Activated naive CD8-positive, alpha-beta T cell (primary cell): ENCODE results near the gene ZNRF2.

Experiments
- H3K27ac Mint-ChIP-seq: one replicate; pipeline ENCODE4 v1.8.0; 2021; ENCODE audit warnings: mixed read lengths
- H3K27me3 Mint-ChIP-seq: one replicate; pipeline ENCODE4 v1.8.0; 2021; ENCODE audit warnings: mixed read lengths
- H3K36me3 Mint-ChIP-seq: one replicate; pipeline ENCODE4 v1.8.0; 2021; ENCODE audit warnings: mixed read lengths
- H3K4me1 Mint-ChIP-seq: one replicate; pipeline ENCODE4 v1.8.0; 2021; ENCODE audit warnings: low read depth, mixed read lengths
- H3K4me3 Mint-ChIP-seq: one replicate; pipeline ENCODE4 v1.8.0; 2021; ENCODE audit warnings: mild to moderate bottlenecking, mixed read lengths
- H3K9me3 Mint-ChIP-seq: one replicate; pipeline ENCODE4 v1.8.0; 2021; ENCODE audit warnings: low read depth, mixed read lengths

Gene ZNRF2

DNA sequence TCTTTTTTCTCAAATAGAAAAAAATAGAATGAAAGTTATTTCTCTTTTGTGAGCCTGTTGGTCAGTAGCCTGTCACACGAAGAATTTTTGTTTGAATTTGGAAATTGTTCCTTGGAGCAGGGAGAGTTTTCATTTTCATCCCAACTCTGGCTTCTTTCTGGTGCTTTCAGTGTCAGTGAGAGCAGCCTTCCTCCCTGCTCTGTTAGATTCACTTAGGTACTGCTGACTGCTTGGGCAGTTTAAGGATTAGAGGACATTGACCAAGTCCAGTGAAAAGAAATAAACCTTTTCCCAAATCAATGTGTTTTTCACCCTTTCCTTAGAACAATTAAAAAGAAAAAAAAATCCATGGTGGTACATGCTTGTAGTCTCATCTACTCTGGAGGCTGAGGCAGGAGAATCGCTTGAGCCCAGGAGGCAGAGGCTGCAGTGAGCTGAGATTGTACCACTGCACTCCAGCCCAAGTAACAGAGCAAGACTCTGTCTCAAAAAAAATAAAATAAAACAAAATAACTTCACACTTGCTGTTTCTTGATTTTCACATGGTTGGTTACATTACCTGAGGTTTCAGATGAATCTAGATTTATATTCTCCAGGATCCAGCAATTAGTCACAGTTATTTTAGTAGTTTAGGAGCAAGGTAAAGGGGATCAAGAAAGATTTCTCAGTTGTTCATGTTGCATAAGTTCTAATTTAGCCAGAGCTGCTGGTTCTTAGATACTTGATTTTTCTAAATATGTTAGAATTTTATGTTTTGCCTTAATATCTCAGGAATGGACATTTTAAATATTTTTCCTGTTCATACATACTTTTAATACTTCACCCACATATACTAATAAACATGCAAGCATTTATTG, 63.1 kb downstream of the ZNRF2 start:
- Mint-ChIP-seq H3K36me3 (no peaks in the 10 kb centered on the region), H3K4me1 (peaks cover 60% of the 10 kb centered on the region), H3K27ac (peak overlapping the region; percentile 79), H3K27me3 (no peaks in the 10 kb centered on the region), H3K9me3 (no peaks in the 10 kb centered on the region), H3K4me3 (peak overlapping the region; percentile 49)

DNA sequence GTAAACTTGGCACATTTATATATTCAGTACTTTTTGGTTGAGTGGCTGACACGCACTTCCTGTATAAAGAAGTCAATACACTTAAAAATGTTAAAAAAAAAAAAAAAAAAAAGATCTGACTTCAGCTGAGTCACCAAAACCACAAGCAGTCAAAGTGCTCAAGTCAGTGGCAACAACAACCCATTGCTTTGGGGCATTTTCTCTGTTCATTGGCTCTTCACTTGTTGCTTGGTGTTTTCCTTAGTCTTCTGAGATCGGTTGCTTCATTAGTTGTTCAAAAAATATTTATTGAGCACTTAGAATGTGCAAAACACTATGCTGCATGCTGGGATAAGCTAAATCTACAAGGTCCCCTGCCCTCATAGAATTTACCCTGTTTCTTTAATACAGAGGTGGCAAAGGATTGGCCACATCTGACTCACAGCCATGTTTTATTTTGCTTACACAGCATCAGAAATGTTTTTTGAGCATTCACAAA, 63.7 kb downstream of the ZNRF2 start:
- no peaks in the 10 kb centered on the region for H3K9me3 Mint-ChIP-seq

DNA sequence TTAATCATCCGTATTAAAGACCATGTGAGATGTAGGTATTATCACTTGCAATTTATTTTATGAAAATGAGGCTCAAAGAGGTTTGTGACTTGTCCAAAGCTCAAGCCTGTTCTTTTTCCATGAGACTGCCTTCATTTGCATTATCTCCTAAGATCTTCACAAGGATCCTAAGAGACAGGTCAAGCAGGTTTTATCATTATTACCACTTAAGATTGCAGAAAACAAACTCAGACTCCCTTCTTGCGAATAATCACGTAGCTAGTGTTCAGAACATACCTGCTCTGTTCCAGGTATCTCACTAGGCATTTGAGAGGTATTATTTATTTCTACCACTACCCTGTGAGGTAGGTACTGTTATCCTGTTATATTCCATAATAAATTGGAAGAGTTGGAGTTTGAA, 64.8 kb downstream of the ZNRF2 start:
- H3K27me3 Mint-ChIP-seq = no peaks in the 10 kb centered on the region
- H3K4me1 Mint-ChIP-seq = peaks cover 61% of the 10 kb centered on the region
- H3K36me3 Mint-ChIP-seq = no peaks in the 10 kb centered on the region
- H3K4me3 Mint-ChIP-seq = no peak overlapping the region
- no peaks in the 10 kb centered on the region for H3K9me3 Mint-ChIP-seq
- peak overlapping the region; percentile 79 for H3K27ac Mint-ChIP-seq

More for the DNA sequence above, 63.7 kb downstream of the ZNRF2 start:
- Mint-ChIP-seq H3K27ac (peak overlapping the region; percentile 79), H3K36me3 (no peaks in the 10 kb centered on the region), H3K4me1 (peaks cover 63% of the 10 kb centered on the region), H3K4me3 (peak overlapping the region; percentile 49), H3K27me3 (no peaks in the 10 kb centered on the region)

DNA sequence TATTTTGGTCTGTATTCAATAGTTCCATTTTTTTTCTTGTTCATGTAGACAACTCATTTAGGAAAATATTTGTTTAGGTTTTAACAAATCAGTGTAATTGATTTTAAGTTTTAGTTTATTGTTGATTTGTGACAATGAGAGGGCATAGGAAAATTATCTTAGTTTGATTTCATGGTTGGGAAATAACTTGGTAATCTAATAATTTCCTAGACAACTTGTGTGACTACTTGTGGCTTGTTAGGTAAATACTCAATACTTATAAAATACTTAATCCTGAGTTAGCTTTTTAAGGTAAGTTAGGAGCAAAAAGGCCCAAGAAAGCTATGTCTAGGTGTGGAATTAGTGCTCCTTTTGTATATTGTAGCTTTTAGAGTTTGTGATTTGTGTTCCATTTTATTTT, 65.4 kb downstream of the ZNRF2 start:
- Mint-ChIP-seq H3K27me3 (no peaks in the 10 kb centered on the region), H3K36me3 (no peaks in the 10 kb centered on the region), H3K4me3 (no peak overlapping the region), H3K27ac (no peak overlapping the region), H3K4me1 (peaks cover 55% of the 10 kb centered on the region), H3K9me3 (no peaks in the 10 kb centered on the region)

DNA sequence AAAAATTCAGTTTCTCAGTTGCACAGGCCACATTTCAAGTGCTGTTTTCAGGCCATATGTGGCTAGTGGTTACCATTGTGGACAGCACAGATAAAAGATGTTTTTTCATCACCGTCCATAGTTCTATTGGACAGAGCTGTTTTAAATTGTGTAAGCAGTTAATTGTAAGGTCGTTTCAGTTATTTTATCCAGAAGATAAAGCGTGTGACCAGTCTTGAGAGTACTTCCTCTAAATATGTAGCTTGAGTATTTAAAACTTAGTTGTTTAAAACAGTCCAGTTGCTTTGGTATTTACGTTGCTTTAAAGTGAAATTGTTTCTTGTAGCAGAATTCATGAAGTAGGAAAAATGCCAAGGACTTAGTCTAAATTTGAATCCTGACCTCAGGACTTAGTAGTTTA, 66.9 kb downstream of the ZNRF2 start:
- Mint-ChIP-seq H3K4me1 (peaks cover 45% of the 10 kb centered on the region), H3K9me3 (no peaks in the 10 kb centered on the region), H3K4me3 (no peak overlapping the region), H3K36me3 (no peaks in the 10 kb centered on the region), H3K27ac (no peak overlapping the region), H3K27me3 (no peaks in the 10 kb centered on the region)

DNA sequence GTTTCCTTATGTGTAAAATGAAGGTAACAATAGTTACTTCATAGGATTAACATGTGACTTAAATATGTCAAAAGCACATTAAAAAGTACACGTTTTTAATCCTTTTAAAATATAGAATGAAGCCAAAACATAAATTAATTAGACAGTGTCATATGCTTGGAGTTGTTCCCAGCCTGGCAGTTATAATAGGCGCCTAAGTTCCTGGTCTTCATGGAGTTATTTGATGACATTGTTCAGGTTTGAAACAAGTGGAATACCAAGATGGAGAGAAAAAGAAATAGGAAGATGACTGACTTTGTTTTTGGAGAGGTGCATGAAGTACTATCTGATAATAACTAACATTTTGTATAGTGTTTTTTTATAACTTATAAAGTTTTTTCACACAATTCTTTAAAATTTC, 67.3 kb downstream of the ZNRF2 start:
- Mint-ChIP-seq H3K4me1 (peaks cover 42% of the 10 kb centered on the region), H3K4me3 (no peak overlapping the region), H3K9me3 (no peaks in the 10 kb centered on the region), H3K27ac (no peak overlapping the region), H3K27me3 (no peaks in the 10 kb centered on the region), H3K36me3 (no peaks in the 10 kb centered on the region)

DNA sequence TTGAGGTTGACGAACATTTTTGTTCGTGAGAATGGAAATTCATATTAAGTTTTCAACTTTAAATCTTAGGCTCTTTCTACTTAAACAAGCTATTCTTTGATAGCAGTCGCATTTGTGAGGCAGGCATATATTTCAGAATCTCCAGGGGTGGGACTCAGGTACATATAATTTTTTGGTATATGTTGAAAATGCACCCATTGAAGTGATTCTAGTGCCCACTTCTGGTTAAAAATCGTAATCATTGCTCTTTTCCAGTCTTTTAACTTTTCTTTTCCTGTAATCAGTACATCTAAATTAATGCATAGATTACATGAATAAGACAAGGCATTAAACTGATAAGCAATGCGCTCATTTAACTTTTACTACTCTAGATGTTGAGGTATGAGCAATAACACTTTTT, 67.8 kb downstream of the ZNRF2 start:
- H3K27ac Mint-ChIP-seq = peak overlapping the region; percentile 75
- H3K36me3 Mint-ChIP-seq = peaks cover 3% of the 10 kb centered on the region
- H3K4me1 Mint-ChIP-seq = peaks cover 37% of the 10 kb centered on the region
- no peaks in the 10 kb centered on the region for H3K9me3 Mint-ChIP-seq
- no peak overlapping the region for H3K4me3 Mint-ChIP-seq
- H3K27me3 Mint-ChIP-seq = no peaks in the 10 kb centered on the region

DNA sequence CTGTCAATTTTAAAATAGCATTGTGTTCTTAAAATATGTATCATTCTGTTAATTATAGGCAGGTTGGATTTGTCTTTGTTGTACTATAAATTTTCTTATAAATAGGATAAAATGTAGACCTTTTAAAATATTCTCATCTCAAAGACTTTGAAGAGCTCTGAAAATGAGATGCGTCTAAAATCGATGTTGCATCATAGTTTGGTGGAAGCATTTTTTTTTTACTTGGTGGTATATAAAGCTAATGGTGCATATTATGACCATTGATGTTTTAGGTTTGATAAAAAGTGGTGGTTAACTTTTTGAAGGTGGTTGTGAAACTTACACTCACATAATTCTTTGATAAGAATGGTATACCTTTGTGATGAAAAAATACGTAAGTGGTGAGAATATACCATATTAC, 69.1 kb downstream of the ZNRF2 start:
- peaks cover 8% of the 10 kb centered on the region for H3K36me3 Mint-ChIP-seq
- no peak overlapping the region for H3K27ac Mint-ChIP-seq
- no peaks in the 10 kb centered on the region for H3K9me3 Mint-ChIP-seq
- no peaks in the 10 kb centered on the region for H3K27me3 Mint-ChIP-seq
- peaks cover 24% of the 10 kb centered on the region for H3K4me1 Mint-ChIP-seq
- no peak overlapping the region for H3K4me3 Mint-ChIP-seq

DNA sequence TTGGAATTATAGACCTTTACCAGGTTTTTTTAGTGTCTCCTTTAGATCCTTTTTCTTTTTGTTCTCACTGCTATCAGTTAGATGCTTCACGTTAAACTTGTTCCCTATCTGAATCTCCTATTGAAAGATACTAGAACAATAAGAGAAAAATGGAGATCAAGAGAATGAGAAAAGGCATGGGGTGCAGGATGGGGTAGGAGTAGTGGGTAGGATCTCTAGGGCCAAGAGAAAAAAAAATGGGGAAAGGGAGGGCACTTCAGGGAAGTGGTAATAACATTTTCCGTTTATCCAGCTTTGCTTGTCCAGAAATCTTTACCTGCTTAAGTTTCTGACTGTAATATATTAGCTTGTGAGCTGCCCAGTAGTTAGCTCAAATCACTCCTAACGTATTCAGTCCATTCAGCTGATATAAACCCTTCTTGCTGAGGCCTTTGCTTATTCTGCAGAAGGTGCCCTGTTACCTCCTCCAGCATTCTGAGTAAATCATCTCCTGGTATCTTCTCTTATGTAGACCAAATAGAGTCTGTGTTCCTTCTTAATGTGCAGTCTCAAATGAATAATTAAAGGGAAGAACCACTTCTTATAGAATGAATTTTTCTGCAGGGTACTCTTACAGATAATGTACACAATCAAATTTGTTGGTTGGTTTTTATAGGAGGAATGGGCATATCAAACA, 69.7 kb downstream of the ZNRF2 start:
- Mint-ChIP-seq H3K9me3 (no peaks in the 10 kb centered on the region), H3K27ac (no peak overlapping the region), H3K36me3 (peaks cover 12% of the 10 kb centered on the region), H3K4me1 (peaks cover 18% of the 10 kb centered on the region), H3K27me3 (no peaks in the 10 kb centered on the region), H3K4me3 (no peak overlapping the region)

DNA sequence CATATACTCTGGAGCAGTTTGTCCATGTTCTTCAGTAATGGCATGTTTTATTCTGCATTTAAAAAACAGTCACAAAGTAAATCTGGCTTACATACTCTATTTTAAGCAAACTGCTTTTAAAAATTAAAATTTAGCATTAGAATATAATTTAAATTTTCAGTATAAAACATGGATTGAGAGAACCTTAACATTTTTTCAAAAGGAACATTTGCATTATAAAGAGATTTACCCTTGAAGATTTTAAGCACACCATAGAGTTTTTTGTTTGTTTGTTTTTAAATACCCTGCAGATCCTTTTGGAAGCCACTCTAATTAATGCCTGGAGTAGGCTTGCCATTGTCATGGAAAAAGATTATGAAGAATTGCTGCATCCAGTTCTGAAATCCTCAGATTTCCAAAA, 70.4 kb downstream of the ZNRF2 start:
- H3K27me3 Mint-ChIP-seq = no peaks in the 10 kb centered on the region
- no peak overlapping the region for H3K27ac Mint-ChIP-seq
- peaks cover 12% of the 10 kb centered on the region for H3K36me3 Mint-ChIP-seq
- no peak overlapping the region for H3K4me3 Mint-ChIP-seq
- no peaks in the 10 kb centered on the region for H3K9me3 Mint-ChIP-seq
- peaks cover 14% of the 10 kb centered on the region for H3K4me1 Mint-ChIP-seq

DNA sequence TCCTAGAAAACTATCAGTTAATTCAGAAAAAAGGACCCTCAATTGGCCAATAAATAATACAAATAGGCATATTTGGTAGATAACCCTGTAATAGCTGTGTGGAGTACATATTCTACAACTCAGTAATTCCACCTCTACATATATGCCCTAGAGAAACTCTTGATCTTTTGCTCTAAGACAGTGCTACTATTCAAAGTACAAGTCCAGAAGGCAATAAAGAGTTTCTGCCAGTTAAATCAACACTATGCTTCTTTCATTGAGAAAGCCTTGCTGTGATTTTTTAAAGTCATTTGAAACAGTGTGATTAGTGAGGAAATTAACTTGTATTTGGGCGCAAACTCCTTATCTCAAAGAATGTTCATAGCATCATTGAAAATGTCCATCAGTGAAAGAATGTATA, 75.6 kb downstream of the ZNRF2 start:
- no peaks in the 10 kb centered on the region for H3K9me3 Mint-ChIP-seq
- H3K4me1 Mint-ChIP-seq = peaks cover 1% of the 10 kb centered on the region
- no peak overlapping the region for H3K27ac Mint-ChIP-seq
- H3K27me3 Mint-ChIP-seq = no peaks in the 10 kb centered on the region
- peaks cover 12% of the 10 kb centered on the region for H3K36me3 Mint-ChIP-seq
- H3K4me3 Mint-ChIP-seq = no peak overlapping the region

DNA sequence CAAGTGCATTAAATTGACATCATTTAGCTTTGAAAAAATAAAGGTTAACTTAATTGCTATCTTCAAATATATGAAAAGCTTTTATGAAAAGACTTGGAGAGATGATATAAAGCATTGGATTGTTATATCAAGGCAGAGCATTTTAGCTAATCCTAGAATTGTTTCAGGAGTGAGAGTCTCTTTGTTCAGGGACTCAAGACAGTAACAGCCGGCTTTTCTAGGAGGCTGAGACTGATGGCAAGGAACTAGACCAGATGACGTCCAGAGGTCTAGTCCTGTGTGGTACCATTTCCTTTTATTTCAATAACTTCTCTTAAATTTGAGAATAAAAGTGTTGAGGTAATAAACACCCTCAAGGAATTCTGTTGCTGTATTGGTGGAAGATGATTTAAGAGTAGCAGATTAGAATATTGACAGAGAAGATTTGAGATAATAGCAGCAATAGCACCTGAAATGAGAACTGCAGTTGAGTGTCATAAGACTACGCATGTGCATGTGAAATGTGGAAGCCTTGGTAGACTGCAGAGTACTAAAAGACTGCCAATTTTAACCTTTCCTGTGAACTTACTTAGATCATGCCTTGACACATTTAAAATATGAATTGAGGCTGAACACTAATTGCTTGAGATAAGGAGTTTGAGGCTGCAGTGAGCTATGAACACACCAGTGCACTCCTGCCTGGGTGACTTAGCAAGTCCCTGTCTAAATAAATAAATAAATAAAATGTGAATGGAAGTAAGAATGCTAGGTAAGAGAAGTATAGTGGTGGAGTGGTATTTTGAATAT, 79.6 kb downstream of the ZNRF2 start:
- H3K4me3 Mint-ChIP-seq = no peak overlapping the region
- H3K9me3 Mint-ChIP-seq = no peaks in the 10 kb centered on the region
- no peak overlapping the region for H3K27ac Mint-ChIP-seq
- H3K4me1 Mint-ChIP-seq = no peaks in the 10 kb centered on the region
- no peaks in the 10 kb centered on the region for H3K27me3 Mint-ChIP-seq
- H3K36me3 Mint-ChIP-seq = no peaks in the 10 kb centered on the region

DNA sequence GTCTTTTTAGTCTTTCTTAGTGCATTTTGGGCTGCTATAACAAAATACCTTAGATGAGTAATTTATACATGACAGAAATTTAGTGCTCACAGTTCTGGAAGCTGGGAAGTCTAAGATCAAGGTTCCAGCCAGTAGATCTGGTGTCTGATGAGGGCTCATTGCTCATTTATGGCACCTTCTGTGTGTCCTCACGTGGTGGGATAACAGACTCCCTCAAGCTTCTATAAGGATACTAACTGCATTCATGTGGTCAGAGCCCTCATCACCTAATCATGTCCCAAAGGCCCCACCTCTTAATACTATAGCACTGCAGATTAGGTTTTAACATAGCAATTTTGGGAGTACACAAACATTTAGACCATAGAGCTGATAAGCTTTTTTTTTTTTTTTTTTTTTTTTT, 80.4 kb downstream of the ZNRF2 start:
- H3K4me1 Mint-ChIP-seq = no peaks in the 10 kb centered on the region
- H3K36me3 Mint-ChIP-seq = no peaks in the 10 kb centered on the region
- no peak overlapping the region for H3K27ac Mint-ChIP-seq
- H3K9me3 Mint-ChIP-seq = no peaks in the 10 kb centered on the region
- no peak overlapping the region for H3K4me3 Mint-ChIP-seq
- no peaks in the 10 kb centered on the region for H3K27me3 Mint-ChIP-seq

DNA sequence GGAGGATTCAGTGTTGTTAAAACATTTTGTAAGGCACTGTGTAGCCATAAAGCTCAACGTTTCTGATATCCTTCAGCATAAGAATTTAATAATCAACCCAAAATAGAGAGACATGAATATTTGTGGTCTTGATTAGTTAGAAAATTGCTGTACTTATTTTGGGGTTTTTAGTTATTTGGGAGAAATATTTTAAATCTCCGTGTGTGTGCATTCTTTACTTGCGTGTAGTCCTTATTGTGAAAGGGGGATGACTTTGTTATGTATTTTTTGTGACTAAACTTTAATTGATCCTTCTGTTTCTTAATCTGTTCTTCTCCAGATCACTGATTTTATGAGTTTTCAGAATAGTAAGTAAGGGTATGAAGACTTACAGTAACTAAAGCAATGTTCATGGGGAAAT, 81.2 kb downstream of the ZNRF2 start:
- Mint-ChIP-seq H3K36me3 (no peaks in the 10 kb centered on the region), H3K27ac (no peak overlapping the region), H3K27me3 (no peaks in the 10 kb centered on the region), H3K9me3 (no peaks in the 10 kb centered on the region), H3K4me3 (no peak overlapping the region), H3K4me1 (no peaks in the 10 kb centered on the region)

DNA sequence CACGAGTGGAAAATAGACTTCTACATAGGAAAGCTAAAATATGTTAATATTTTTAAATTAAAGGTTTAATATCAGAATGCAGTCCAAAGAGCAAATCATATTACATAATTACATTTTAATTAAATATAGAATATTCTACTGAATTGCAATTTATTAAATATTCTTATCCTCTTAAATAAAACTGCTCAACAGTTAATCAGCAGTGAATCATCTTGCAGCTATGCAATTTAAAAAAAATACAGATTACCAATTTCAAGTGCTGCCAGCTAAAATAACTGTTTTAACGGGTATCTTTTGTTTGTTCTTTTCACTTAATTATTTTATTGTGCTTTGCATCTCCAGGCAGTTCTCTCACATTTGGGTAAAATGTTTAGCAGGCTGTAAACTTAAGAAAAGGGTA, 82.2 kb downstream of the ZNRF2 start:
- Mint-ChIP-seq H3K36me3 (no peaks in the 10 kb centered on the region), H3K9me3 (no peaks in the 10 kb centered on the region), H3K4me1 (no peaks in the 10 kb centered on the region), H3K27me3 (no peaks in the 10 kb centered on the region), H3K4me3 (no peak overlapping the region), H3K27ac (no peak overlapping the region)
